Measurements from ENCODE around the gene TEPSIN. TPM values are rescaled to one million over a fixed set of nuclear protein-coding genes. Genes with fewer than 3 reads are reported as not detected.

Gene TEPSIN
- total RNA-seq, 1 experiment from 2014 or later, result 38.8 TPM

GRCh38 chr17:81189670-81190530, 49.0 kb downstream of the TEPSIN start:
- no peaks in the 10 kb centered on the region for H3K79me2 ChIP-seq (ENCODE audit: insufficient read depth, low read length)
- no peak overlapping the region for H4K91ac ChIP-seq (ENCODE audit: insufficient read length, low read depth, low read length)
- H3K18ac ChIP-seq (ENCODE audit: insufficient read length, low read depth, low read length), result no peak overlapping the region
- Mint-ChIP-seq H3K36me3 (ENCODE audit: insufficient read depth in 1 of 3, low read depth in 3 of 3) (peaks cover 0 to 10% (median 6%) of the 10 kb centered on the region in 3 experiments; a peak in 5 of 7 replicates), H3K27ac (no peak overlapping the region), H3K4me1 (0 out of 4 replicates have a peak, but pooled peaks cover 0 to 4% of the 10 kb centered on the region in 2 experiments), H3K4me3 (no peak overlapping the region), H3K9me3 (no peaks in the 10 kb centered on the region), H3K27me3 (ENCODE audit: low read depth) (no peaks in the 10 kb centered on the region)
- H4K5ac ChIP-seq (ENCODE audit: insufficient read length, low read depth, low read length), result no peak overlapping the region
- H3K9ac ChIP-seq (ENCODE audit: extremely low read depth, insufficient read length, low read length), result no peak overlapping the region
- H3K27ac ChIP-seq (ENCODE audit: insufficient read length, low read depth, low read length), result no peak overlapping the region
- no peaks in the 10 kb centered on the region for H4K20me1 ChIP-seq (ENCODE audit: control insufficient read depth, insufficient read depth, insufficient read length)
- no peak overlapping the region for H4K8ac ChIP-seq (replicated peaks; ENCODE audit: insufficient read length, low read depth, low read length)
- no peak overlapping the region for H2BK20ac ChIP-seq (ENCODE audit: low read depth, low read length, poor library complexity, severe bottlenecking)
- no CpG with 5 or more reads among the region's 27 CpGs for WGBS (ENCODE audit: extremely low coverage, insufficient read length, low lambda C conversion rate)
- no peak overlapping the region for H2AK5ac ChIP-seq (ENCODE audit: insufficient read length, low read length)
- H3K79me1 ChIP-seq (ENCODE audit: insufficient read depth, low read depth, low read length, poor library complexity, severe bottlenecking), result no peaks in the 10 kb centered on the region
- no peak overlapping the region for H2BK5ac ChIP-seq (ENCODE audit: insufficient read length, low read length)
- no peaks in the 10 kb centered on the region for H3K27me3 ChIP-seq (ENCODE audit: insufficient read depth, low read length)
- no peak overlapping the region for H2BK12ac ChIP-seq (ENCODE audit: insufficient read length, low read depth, low read length)
- no peak overlapping the region for H3K14ac ChIP-seq (ENCODE audit: insufficient read depth, low read length)
- TF ChIP-seq, protein P1, sequence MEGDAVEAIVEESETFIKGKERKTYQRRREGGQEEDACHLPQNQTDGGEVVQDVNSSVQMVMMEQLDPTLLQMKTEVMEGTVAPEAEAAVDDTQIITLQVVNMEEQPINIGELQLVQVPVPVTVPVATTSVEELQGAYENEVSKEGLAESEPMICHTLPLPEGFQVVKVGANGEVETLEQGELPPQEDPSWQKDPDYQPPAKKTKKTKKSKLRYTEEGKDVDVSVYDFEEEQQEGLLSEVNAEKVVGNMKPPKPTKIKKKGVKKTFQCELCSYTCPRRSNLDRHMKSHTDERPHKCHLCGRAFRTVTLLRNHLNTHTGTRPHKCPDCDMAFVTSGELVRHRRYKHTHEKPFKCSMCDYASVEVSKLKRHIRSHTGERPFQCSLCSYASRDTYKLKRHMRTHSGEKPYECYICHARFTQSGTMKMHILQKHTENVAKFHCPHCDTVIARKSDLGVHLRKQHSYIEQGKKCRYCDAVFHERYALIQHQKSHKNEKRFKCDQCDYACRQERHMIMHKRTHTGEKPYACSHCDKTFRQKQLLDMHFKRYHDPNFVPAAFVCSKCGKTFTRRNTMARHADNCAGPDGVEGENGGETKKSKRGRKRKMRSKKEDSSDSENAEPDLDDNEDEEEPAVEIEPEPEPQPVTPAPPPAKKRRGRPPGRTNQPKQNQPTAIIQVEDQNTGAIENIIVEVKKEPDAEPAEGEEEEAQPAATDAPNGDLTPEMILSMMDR (conservative IDR thresholded peaks at IDR 0.05), result peak; percentile 47
- H3K4ac ChIP-seq (ENCODE audit: low read depth, low read length), result no peak overlapping the region
- H2AFZ ChIP-seq (ENCODE audit: low read length), result no peak overlapping the region
- no peak overlapping the region for H3K4me2 ChIP-seq (ENCODE audit: insufficient read depth, insufficient read length, low read length)
- H2BK15ac ChIP-seq (ENCODE audit: low read depth, low read length), result no peak overlapping the region
- H3K23ac ChIP-seq (ENCODE audit: insufficient read length, low read depth, low read length), result no peak overlapping the region
- no peak overlapping the region for H3K56ac ChIP-seq (ENCODE audit: insufficient read length, low read depth, low read length)
- no peak overlapping the region for H2BK120ac ChIP-seq (ENCODE audit: low read depth, low read length, poor library complexity, severe bottlenecking)
- no peaks in the 10 kb centered on the region for H3K9me3 ChIP-seq (ENCODE audit: control insufficient read depth, low read depth, low read length)
- H3T11ph ChIP-seq (ENCODE audit: low read length), result no peak overlapping the region
- no peaks in the 10 kb centered on the region for H3K4me1 ChIP-seq (ENCODE audit: insufficient read depth, low read length)
- no peaks in the 10 kb centered on the region for H3K23me2 ChIP-seq (ENCODE audit: insufficient read length, low read depth, low read length, poor library complexity, severe bottlenecking)
- peak; percentile 58 for DNase-seq
